HG02588 (cell line): ENCODE results near the gene LNPEP.
A peak's percentile ranks its signal among the peaks of the same experiment; 100 is the strongest.
"Not testable (repeated sequence)": the region's sequence is repeated elsewhere in the genome, so short reads cannot be mapped to it uniquely, and the experiment has no call there.

Experiments used
- ATAC-seq: cut with Tn5 transposase; IDR thresholded peaks from one replicate; pipeline ENCODE4 v1.9.1; 2021; ENCODE audit warnings: mild to moderate bottlenecking, moderate library complexity; ENCODE audit not compliant: unreplicated experiment

LNPEP gene

DNA sequence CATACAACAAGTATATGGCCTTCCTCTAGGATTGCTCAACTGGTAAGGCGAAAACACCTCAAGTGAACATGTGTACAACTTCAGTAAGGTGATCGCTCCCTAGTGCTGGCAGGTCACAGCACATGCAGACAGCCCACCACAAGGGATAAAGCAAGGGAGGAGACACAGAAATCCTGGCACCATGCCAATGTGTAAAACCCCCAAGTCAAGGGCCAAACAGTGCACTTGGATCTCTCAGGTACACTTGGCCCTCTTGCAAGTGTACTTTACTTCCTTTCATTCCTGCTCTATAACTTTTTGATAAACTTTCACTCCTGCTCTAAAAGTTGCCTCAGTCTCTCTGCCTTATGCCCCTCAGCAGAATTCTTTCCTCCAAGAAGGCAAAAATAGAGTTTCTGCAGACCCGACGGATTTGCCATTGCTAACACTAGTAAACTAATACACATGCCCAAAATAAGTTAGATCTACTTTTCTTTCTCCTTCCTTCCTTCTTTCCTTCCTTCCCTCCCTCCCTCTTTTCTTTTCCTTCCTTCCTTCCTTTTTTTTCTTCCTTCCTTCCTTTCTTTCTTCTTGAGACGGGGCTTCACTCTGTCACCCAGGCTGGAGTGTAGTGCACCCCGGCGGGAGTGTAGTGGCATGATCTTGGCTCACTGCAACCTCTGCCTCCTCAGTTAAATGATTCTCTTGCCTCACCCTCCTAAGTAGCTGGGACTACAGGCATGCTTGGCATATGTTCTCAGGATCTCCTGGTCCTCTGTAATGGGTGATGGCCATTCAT lies 6.8 kb upstream of the LNPEP start:
- ATAC-seq, result no peak

- ATAC-seq, result no peak
Observed at GRCh38 chr5:96930058-96930457, 5.8 kb upstream of the LNPEP start.

DNA sequence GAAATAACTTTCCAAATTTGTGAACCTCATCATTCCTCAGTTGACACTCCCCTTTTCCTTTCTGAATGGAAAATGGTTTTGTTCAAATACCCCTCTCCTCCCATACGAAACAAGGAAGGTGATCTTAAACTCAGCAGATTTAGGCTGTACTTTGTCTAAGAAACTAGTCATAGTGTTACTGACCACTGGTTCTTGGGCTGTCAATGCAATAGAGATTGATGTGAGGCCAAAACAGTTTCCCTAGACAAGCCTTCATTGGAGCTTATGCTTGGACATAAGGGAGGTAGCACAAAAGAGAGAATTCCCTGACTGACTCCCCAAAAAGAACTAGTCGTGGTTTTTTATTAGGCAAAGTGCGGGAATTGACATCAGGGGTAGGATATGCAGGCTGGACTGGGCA lies 5.3 kb upstream of the LNPEP start:
- ATAC-seq, result no peak

GRCh38 chr5:96931037-96931436 lies 4.8 kb upstream of the LNPEP start:
- ATAC-seq, result not testable (repeated sequence)

DNA sequence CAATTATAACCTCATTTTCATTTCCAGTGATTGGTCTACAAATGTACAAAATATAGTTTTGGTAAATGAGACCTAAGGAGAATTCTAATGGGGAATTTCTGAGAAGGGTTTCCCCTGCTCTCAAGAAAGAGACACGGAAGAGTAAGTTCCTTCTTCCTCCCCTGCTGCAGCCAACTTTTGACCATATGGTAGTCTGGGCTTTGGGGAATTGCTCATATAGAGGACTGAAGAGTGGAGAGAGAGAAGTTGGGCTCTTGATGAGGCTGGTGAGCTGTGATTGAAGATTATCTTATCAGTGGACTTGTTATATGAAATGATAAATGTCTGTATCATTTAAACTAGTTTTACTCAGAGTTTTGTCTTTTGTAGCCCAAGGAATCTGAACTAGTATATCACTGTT lies 4.3 kb upstream of the LNPEP start:
- no peak for ATAC-seq

GRCh38 chr5:96932026-96932425 lies 3.9 kb upstream of the LNPEP start:
- no peak for ATAC-seq

- no peak for ATAC-seq
Observed at GRCh38 chr5:96933764-96934707, 1.8 kb upstream of the LNPEP start.

DNA sequence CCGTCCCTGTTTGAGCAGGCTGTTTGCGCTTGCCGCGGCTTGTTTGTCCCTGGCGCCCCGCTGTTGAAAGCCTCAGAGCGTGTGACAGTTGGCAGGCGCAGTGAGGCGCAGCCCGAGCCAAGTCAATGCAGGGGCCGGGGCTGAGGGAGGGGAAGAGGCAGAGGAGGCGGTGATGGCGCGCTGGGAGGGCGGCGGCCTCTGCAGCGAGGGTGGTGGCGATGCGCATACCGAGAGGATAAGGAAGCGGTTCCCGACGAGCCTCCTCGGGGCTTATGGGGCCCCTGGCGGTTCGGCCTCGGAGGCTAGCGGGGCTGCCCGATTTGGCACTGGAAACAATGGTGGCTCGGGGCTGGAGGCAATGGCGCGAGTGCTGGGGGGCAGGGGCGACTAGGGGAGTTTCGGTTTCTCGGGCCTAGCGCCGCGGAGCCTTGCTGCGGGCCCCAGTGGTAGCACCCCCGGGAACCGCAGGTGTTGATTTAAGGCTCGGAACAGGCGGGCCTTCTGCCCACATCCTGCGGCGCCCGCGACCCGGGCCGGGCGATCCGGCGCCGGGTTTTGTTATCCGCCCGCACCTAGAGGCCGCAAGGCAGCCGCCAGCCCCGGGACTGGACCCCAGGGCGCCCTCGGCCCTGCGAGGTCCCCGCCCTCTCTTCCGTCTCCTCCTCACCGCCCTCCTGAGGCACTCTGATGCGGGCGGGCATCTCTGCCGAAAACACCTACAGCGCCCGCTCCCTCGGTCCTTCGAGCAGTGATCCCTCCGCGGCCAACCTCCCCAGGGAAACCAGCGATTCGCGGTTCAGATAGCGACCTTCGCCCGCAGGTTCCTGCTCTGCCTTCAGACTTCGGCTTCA lies 947 bp upstream of the LNPEP start:
- peak; percentile 57 for ATAC-seq

DNA sequence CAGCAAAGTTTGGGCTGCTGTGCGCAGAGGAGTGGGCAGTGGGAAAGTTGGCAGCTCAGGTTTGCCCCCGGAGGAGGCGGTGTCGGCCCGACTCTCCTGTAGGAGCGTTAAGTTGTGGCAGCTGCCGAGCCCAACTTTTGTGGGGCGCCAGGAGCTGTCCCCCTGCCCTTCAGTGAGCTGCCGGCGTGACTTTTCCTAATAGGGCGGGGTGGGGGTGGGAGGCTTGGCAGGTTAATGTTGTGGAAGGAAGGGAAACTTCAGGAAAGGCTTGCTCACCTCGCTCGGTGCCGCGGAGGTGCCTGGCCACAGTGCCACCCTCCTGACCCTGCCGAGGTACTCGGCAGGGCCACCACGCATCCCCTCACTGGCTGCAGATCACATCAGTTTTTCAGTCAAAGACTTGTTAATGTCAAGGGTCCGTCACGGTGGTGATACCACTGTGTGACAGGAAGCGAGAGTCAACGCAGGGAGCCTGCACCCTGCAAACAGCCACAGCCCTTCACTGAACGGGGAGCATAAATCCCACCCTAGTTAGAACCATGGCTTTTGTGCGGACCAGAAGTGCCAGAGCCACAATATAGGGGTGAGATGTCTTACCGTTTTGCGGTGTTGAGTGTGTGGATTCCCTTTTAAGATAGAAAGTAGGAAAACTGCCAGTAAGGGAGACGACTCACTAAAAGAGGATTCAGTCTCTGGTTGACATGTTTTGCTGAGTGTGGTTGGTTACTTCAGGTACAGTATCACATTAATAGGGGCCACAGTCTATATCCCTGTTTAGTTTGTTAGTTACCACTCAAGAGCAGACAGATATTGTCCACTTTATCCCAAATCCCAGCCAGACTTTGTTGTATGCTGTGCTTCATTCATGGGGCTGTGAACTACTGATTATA lies 796 bp downstream of the LNPEP start:
- ATAC-seq, result peak; percentile 20

DNA sequence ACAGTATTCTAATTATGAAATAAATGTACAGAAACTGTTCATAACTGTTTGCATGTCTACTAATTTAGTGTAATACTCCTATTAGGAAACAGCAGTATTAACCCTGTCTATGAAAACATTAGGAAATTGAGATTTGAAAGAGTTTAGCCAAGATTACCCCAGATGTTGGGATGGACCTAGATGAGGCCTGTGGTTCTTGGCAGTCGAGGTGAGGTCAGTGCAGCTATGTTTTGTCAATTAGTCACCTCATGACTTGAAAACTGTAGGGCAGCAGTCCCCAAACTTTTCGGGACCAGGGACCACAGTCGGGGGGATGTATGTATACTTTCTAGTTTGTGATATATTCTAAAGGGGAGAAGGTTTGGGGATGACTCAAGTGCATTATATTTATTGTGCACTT lies 4.7 kb downstream of the LNPEP start:
- ATAC-seq, result no peak

DNA sequence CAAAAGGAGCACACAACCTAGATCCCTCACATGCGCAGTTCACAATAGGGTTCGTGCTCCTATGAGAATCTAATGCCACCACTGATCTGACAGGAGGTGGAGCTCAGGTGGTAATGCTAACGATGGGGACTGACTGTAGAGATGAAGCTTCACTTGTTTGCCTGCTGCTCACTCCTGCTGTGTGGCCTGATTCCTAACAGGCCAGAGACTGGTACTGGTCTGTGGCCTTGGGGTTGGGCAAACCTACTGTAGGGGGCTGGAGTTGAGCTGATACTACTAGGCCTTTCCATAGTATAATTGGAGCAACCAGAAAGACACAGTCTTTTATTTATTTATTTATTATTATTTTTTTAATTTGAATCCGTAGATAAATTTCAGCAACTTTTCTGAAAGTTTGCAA lies 5.3 kb downstream of the LNPEP start:
- ATAC-seq, result no peak

DNA sequence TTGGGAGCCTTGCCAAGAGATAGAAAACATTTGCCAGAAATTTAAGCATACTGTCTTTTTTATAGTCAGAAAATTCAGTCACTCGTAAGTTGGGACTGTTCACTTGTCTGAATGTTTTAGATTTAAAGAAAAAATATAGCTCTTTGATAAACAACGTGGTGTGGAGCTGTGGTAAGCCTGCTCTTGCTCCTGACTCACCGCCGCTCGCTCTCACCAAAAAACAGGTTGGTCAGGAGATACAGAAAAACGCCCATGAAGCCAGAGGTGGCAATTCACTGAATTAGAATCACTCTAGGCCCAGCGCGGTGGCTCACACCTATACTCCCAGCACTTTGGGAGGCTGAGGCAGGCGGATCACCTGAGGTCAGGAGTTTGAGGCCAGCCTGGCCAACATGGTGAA lies 6.2 kb downstream of the LNPEP start:
- no peak for ATAC-seq

- no peak for ATAC-seq
Observed at GRCh38 chr5:96942911-96943310, 7.0 kb downstream of the LNPEP start.

DNA sequence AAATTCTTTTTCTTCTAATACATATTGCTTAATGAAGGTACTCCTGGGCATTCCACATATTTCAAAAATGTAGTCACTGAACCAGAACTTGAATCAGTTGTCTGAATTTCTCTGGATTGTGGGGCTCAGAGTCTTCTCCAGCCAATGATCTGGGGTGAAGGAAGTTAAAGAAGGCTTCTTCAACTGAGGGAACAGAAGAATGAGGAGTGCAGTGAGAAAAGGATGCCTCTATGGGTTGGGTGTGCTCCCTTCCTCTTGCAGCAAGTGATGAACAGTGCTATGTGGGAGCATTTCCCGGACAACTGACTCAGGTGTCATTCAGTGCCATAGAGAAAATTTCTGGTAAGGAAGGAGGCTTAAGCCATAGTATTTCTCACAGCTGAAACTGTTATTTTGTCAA lies 7.9 kb downstream of the LNPEP start:
- ATAC-seq, result no peak

DNA sequence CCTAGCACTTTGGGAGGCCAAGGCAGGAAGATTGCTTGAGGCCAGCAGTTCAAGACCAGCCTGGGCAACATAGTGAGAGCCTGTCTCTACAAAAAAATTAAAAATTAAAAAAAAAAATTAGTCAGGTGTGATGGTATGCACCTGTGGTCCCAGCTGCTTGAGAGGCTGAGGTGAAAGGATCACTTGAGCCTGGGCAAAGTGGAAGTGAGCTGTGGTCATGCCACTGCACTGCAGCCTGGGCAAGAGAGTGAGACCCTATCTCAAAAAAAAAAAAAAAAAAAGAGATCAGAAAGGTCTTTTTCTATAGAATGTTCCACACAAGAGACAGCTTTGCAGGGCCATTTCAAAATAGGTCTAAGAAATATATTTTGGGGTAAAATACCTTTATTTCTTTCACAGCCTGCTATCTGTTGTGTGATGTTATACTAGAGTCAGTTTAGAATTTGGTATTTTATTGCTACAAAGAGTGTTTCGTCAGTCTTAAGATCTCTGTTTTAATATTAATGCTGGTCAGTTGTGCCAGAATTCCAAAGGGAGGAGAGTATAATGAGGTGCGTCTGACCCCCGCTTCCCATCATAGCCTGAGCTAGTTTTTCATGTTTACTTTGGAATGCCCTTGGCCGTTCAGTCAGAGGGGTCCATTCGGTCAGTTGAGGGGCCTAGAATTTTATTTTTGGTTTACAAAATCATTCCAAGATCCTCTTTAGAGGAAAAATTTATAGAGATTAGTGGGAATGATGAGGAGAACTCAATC lies 9.4 kb downstream of the LNPEP start:
- ATAC-seq, result no peak

DNA sequence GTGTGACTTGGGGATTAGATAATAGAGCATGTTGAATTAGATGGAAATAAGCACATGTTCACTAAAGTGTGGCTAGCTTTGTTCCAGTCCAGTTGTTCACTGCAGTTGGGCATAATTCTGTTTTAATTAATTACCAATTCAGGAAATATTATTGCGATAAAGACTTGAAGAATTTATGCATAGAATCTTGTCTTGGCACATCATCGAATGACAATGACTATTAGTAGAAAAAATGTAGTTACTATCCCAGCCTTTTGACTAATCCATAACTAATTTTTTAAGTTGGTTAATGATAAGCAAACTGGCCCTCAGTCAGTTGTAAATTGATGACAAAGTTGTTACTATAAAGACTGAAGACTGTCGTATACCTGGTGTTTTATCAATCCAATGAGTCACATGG lies 10.5 kb downstream of the LNPEP start:
- no peak for ATAC-seq

GRCh38 chr5:96952118-96952750 lies 16.4 kb downstream of the LNPEP start:
- ATAC-seq, result no peak

DNA sequence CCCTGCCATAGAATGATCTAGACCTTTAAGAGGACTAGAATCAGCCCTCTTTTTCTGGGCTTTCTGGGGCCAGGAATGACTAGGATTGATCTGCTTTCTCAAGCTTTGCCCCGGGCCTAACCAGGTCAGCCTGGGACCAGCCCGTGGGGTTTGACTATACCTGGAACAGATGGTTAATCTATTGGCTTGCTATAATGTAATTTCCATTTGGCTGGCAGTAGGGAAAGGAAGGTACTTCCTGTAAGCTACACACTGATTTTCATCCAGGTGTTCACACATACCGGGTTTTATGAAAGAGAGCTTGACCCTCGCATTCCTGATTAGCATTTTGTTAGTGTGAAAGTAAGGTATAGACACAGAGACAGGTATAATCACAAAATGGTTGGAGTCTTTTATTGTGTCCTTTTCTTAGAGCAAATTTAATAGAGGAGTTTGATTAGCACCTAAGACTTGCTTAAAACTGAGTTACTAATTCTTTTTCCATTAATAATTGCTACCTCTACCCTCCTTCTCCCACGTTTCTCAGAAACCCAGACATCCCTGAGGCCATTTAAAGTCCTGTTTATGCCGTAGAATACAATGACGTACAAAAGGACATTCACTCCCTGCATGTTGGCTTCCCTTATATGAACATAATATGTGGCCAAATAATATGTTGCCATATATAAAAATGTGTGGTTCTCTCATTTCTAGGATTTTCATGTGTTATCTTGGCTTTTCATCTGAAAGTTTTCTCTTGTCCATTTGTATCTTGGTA lies 17.3 kb downstream of the LNPEP start:
- ATAC-seq, result no peak
